Measurements from ENCODE around the gene ICAM3.

DNA sequence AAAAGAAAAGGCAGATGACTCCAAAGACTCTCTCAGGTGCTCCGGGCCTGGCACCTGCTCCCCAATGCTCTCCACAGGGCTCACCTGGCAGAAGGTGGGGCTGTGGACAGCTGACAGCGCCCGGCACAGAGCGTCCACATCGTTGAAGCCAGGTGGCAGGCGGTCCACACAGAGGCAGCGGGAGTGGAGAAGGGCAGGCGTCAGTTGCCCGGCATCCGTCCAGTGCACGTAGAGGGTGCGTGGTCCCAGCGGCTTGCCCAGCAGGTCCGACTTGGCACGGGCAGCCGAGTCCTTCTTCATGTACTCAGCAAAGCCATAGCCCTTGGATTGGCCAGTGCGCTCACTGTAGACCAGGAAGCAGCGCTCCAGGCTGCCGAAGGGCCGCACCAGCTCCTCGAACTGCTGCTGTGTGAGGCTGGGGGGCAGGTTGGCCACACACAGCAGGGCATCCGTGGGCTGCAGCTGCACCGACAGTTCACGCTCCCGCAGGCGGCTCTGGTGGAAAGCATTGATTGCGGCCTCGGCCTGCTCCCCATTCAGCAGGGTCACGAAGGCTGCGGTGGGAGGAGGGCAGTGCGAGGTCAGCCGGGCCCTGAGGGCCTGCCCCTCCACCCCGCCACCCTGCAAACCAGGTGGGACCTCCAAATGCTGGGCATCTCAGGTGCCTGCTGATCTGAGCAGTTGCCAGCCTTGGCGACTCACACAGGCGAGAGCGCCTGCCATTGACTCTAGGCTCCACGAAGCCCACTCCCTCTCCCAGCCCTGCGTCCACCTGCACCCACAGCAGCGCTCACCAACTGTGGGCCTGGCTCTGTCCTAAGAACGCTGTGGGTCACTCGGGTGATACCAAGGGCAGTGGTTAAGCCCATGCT is 10.6 kb downstream of the ICAM3 start:
- TF ChIP-seq, protein P1, sequence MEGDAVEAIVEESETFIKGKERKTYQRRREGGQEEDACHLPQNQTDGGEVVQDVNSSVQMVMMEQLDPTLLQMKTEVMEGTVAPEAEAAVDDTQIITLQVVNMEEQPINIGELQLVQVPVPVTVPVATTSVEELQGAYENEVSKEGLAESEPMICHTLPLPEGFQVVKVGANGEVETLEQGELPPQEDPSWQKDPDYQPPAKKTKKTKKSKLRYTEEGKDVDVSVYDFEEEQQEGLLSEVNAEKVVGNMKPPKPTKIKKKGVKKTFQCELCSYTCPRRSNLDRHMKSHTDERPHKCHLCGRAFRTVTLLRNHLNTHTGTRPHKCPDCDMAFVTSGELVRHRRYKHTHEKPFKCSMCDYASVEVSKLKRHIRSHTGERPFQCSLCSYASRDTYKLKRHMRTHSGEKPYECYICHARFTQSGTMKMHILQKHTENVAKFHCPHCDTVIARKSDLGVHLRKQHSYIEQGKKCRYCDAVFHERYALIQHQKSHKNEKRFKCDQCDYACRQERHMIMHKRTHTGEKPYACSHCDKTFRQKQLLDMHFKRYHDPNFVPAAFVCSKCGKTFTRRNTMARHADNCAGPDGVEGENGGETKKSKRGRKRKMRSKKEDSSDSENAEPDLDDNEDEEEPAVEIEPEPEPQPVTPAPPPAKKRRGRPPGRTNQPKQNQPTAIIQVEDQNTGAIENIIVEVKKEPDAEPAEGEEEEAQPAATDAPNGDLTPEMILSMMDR (IDR thresholded peaks at IDR 0.05) = no peak
- TF ChIP-seq POLR2A (IDR thresholded peaks at IDR 0.05) = no peak
